ENCODE data around the gene PPP3CA. TPM values are rescaled to one million over a fixed set of nuclear protein-coding genes. Genes with fewer than 3 reads are reported as not detected.

The PPP3CA gene
- total RNA-seq, 2 experiments from 2014 or later = 24.6 to 25.9 TPM

- ChIA-PET CTCF (interaction anchor here (1.3 kb wide), 1 partner anchor 10 kb away, joined by 3 read pairs; no protein-coding TSS in a partner anchor), POLR2A (no interaction called here)
- Mint-ChIP-seq H3K36me3 (ENCODE audit: low read depth) (no peaks in the 10 kb centered on the region), H3K27me3 (no peaks in the 10 kb centered on the region), H3K9me3 (no peaks in the 10 kb centered on the region), H3K4me1 (peaks cover 2% of the 10 kb centered on the region), H3K27ac (no peak overlapping the region), H3K4me3 (no peak overlapping the region)
- no peak for DNase-seq
Measured at GRCh38 chr4:101292901-101293300, 54.4 kb downstream of the PPP3CA start.

- DNase-seq = no peak
- H3K27ac Mint-ChIP-seq = no peak overlapping the region
- H3K4me1 Mint-ChIP-seq = peaks cover 2% of the 10 kb centered on the region
- no peaks in the 10 kb centered on the region for H3K9me3 Mint-ChIP-seq
- H3K36me3 Mint-ChIP-seq (ENCODE audit: low read depth) = no peaks in the 10 kb centered on the region
- no peak overlapping the region for H3K4me3 Mint-ChIP-seq
- CTCF ChIA-PET = interaction anchor here (1.3 kb wide), 1 partner anchor 10 kb away, joined by 3 read pairs; no protein-coding TSS in a partner anchor
- POLR2A ChIA-PET = no interaction called here
- H3K27me3 Mint-ChIP-seq = no peaks in the 10 kb centered on the region
Measured at GRCh38 chr4:101292214-101292613, 55.1 kb downstream of the PPP3CA start.

- DNase-seq = no peak
- ChIA-PET CTCF (interaction anchor here (0.7 to 1.3 kb wide), 2 partner anchors 9 to 25 kb away, joined by 3 read pairs; no protein-coding TSS in a partner anchor), POLR2A (no interaction called here)
- H3K4me1 Mint-ChIP-seq = peaks cover 2% of the 10 kb centered on the region
- H3K36me3 Mint-ChIP-seq (ENCODE audit: low read depth) = no peaks in the 10 kb centered on the region
- H3K27me3 Mint-ChIP-seq = no peaks in the 10 kb centered on the region
- no peaks in the 10 kb centered on the region for H3K9me3 Mint-ChIP-seq
- no peak overlapping the region for H3K27ac Mint-ChIP-seq
- no peak overlapping the region for H3K4me3 Mint-ChIP-seq
Measured at GRCh38 chr4:101291198-101291597, 56.1 kb downstream of the PPP3CA start.

GRCh38 chr4:101290654-101291053 is 56.7 kb downstream of the PPP3CA start:
- CTCF ChIA-PET = interaction anchor here (1.3 kb wide), 1 partner anchor 9 kb away, joined by 3 read pairs; no protein-coding TSS in a partner anchor

GRCh38 chr4:101289306-101289705 is 58.0 kb downstream of the PPP3CA start:
- DNase-seq = no peak
- H3K27ac Mint-ChIP-seq = no peak overlapping the region
- ChIA-PET CTCF (no interaction called here), POLR2A (no interaction called here)
- no peak overlapping the region for H3K4me3 Mint-ChIP-seq
- peaks cover 2% of the 10 kb centered on the region for H3K36me3 Mint-ChIP-seq (ENCODE audit: low read depth)
- H3K27me3 Mint-ChIP-seq = no peaks in the 10 kb centered on the region
- H3K4me1 Mint-ChIP-seq = peaks cover 6% of the 10 kb centered on the region
- no peaks in the 10 kb centered on the region for H3K9me3 Mint-ChIP-seq

More at GRCh38 chr4:101290654-101291053, 56.7 kb downstream of the PPP3CA start:
- Mint-ChIP-seq H3K9me3 (no peaks in the 10 kb centered on the region), H3K36me3 (ENCODE audit: low read depth) (no peaks in the 10 kb centered on the region), H3K4me1 (peaks cover 2% of the 10 kb centered on the region), H3K27ac (no peak overlapping the region), H3K27me3 (no peaks in the 10 kb centered on the region), H3K4me3 (no peak overlapping the region)
- no peak for DNase-seq
- POLR2A ChIA-PET = no interaction called here

- Mint-ChIP-seq H3K4me1 (peaks cover 8% of the 10 kb centered on the region), H3K36me3 (ENCODE audit: low read depth) (peaks cover 2% of the 10 kb centered on the region), H3K27ac (no peak overlapping the region), H3K9me3 (peaks cover 1% of the 10 kb centered on the region), H3K27me3 (no peaks in the 10 kb centered on the region), H3K4me3 (no peak overlapping the region)
- ChIA-PET POLR2A (no interaction called here), CTCF (interaction anchor here (0.7 kb wide), 1 partner anchor 1280 kb away, joined by 3 read pairs; no protein-coding TSS in a partner anchor)
- DNase-seq = no peak
Measured at GRCh38 chr4:101288365-101289145, 58.8 kb downstream of the PPP3CA start.

- peaks cover 3% of the 10 kb centered on the region for H3K9me3 Mint-ChIP-seq
- peaks cover 20% of the 10 kb centered on the region for H3K4me1 Mint-ChIP-seq
- no peak for DNase-seq
- no peaks in the 10 kb centered on the region for H3K27me3 Mint-ChIP-seq
- no peak overlapping the region for H3K27ac Mint-ChIP-seq
- H3K4me3 Mint-ChIP-seq = no peak overlapping the region
- ChIA-PET CTCF (interaction anchor here (0.6 kb wide), 1 partner anchor 1551 kb away, joined by 5 read pairs; no protein-coding TSS in a partner anchor), POLR2A (no interaction called here)
- peaks cover 2% of the 10 kb centered on the region for H3K36me3 Mint-ChIP-seq (ENCODE audit: low read depth)
Measured at GRCh38 chr4:101287324-101287723, 60.0 kb downstream of the PPP3CA start.

GRCh38 chr4:101286663-101287062 is 60.7 kb downstream of the PPP3CA start:
- CTCF ChIA-PET = interaction anchor here (0.6 kb wide), 1 partner anchor 1551 kb away, joined by 5 read pairs; no protein-coding TSS in a partner anchor
- Mint-ChIP-seq H3K27me3 (no peaks in the 10 kb centered on the region), H3K4me3 (no peak overlapping the region), H3K36me3 (ENCODE audit: low read depth) (peaks cover 2% of the 10 kb centered on the region), H3K27ac (no peak overlapping the region), H3K4me1 (peaks cover 27% of the 10 kb centered on the region), H3K9me3 (peaks cover 3% of the 10 kb centered on the region)
- POLR2A ChIA-PET = no interaction called here
- DNase-seq = no peak

- CTCF ChIA-PET = no interaction called here
Measured at GRCh38 chr4:101285985-101286384, 61.3 kb downstream of the PPP3CA start.

GRCh38 chr4:101284546-101284945 is 62.8 kb downstream of the PPP3CA start:
- POLR2A ChIA-PET = no interaction called here
- H3K4me1 Mint-ChIP-seq = peaks cover 33% of the 10 kb centered on the region

More at GRCh38 chr4:101285985-101286384, 61.3 kb downstream of the PPP3CA start:
- DNase-seq = no peak
- Mint-ChIP-seq H3K27me3 (no peaks in the 10 kb centered on the region), H3K36me3 (ENCODE audit: low read depth) (peaks cover 5% of the 10 kb centered on the region), H3K4me1 (peaks cover 28% of the 10 kb centered on the region), H3K4me3 (no peak overlapping the region), H3K9me3 (peaks cover 3% of the 10 kb centered on the region), H3K27ac (no peak overlapping the region)
- POLR2A ChIA-PET = no interaction called here

GRCh38 chr4:101283434-101283833 is 63.9 kb downstream of the PPP3CA start:
- Mint-ChIP-seq H3K27me3 (no peaks in the 10 kb centered on the region), H3K27ac (no peak overlapping the region), H3K9me3 (peaks cover 7% of the 10 kb centered on the region), H3K4me1 (peaks cover 36% of the 10 kb centered on the region), H3K36me3 (ENCODE audit: low read depth) (peaks cover 7% of the 10 kb centered on the region), H3K4me3 (no peak overlapping the region)
- ChIA-PET POLR2A (no interaction called here), CTCF (interaction anchor here (1.5 kb wide), 1 partner anchor 9 kb away, joined by 3 read pairs; no protein-coding TSS in a partner anchor)
- DNase-seq = no peak

More at GRCh38 chr4:101284546-101284945, 62.8 kb downstream of the PPP3CA start:
- Mint-ChIP-seq H3K27ac (no peak overlapping the region), H3K36me3 (ENCODE audit: low read depth) (peaks cover 7% of the 10 kb centered on the region), H3K4me3 (no peak overlapping the region), H3K9me3 (peaks cover 6% of the 10 kb centered on the region), H3K27me3 (no peaks in the 10 kb centered on the region)
- CTCF ChIA-PET = no interaction called here
- DNase-seq = no peak

GRCh38 chr4:101282076-101282844 is 65.1 kb downstream of the PPP3CA start:
- Mint-ChIP-seq H3K36me3 (ENCODE audit: low read depth) (peaks cover 7% of the 10 kb centered on the region), H3K4me1 (peaks cover 36% of the 10 kb centered on the region), H3K27ac (no peak overlapping the region), H3K27me3 (no peaks in the 10 kb centered on the region), H3K9me3 (peaks cover 7% of the 10 kb centered on the region), H3K4me3 (no peak overlapping the region)
- ChIA-PET CTCF (interaction anchor here (1.5 kb wide), 1 partner anchor 10 kb away, joined by 3 read pairs; no protein-coding TSS in a partner anchor), POLR2A (no interaction called here)
- DNase-seq = peak; percentile 24
